Activated CD8-positive, alpha-beta memory T cell treated with anti-CD3 and anti-CD28 coated beads for 24 hours (primary cell): Measurements from ENCODE around the gene FILIP1L.
"Not testable (repeated sequence)": the region's sequence is repeated elsewhere in the genome, so short reads cannot be mapped to it uniquely, and the experiment has no call there.

Experiments
- DNase-seq: peaks from one replicate; pipeline ENCODE4 v3.0.0-alpha.2; 2020

Gene FILIP1L

DNA sequence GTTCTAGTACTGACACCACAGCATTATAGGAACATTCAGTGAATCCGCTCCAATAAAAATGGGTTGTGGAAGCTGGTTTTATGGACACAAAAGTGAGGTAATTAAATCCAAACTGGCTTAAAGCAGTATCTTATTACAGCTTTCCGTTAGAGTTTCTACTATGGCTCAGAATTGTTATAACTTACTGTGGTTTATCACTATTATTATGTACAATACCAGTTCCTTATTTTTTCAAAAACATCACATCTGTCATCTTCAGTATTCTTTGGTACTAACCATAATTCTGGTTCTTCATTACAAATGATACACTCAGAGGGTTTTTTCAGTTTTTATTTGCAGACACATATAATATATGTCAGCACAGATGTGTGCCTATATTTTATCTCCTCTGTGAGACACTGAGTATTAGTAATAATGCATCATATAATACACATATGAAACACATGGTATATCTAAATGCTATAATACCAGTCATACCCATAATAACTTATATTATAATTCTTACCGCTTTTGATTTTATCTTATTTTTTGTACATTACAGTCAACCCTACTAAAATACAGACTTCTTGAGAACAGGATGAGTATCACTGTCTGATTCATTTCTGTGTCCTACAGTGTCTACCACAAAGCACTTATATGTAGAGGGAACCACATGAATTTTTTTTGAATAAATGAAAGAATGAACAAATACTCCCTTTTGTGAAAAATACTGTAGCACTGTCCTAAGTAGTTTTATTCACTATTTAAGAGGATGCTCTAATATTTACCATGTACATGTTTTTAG, 257.7 kb downstream of the FILIP1L start:
- no peak for DNase-seq

DNA sequence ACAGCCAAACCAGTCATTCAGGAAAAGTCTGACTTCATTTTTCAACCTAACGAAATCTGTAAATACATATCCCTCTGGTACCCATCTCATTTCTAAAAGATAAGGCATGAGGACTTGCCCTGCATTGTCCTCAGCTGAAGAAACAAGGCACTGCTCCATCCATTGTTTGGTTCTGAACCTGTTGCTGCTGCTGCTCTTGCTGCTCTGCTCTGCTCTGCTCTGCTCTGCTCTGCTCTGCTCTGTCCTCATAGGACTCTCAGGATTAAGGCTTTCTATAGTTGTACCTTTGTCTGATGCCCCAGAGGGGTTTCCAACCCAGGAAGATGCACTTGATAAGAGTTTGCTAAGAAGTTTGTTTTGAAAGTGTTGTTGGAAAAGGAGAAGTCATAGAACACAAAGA, 258.4 kb downstream of the FILIP1L start:
- no peak for DNase-seq

DNA sequence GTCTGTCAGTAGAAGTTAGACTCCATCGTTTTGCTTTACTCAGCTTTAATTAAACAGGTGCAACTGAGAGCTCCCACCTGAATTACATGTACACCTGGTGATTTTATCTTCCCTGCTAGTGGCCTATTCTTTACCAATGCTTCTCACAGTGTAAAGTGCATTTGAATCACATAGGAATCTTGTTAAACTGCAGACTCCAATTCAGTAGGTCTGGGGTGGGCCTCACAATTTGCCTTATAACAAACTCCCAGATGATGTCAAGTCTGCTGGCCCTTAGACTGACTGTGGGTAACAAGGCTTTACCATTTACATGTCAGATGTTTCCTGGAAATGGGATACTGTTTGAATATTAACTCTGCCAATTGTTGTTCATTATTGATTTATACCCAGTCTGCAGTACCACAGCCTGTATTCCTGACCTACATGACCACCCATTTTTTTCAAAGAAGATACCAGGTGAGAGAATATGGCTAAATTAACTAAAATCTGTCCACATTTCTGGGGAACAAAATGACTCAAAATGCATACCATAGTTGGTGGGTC, 259.5 kb downstream of the FILIP1L start:
- DNase-seq: no peak

DNA sequence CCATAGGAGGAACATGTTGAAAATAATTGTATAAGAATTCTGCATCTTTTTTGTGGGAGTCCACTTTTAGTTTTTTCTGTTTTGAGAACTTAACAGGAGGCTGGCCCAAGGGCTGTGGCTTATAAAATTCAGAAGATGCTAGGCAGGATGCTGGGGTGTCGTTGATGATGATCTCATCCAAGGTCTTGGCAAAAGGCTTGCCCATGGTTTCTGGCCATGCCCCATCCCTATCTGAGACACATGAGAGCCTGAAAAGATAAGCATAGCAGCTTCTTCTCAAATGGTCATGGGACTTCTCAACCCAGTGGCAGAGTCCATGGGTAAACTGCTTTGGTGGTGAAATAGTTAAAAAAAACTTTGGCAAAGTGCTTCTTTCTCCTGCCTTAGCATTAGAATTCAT, 261.4 kb downstream of the FILIP1L start:
- DNase-seq: no peak

DNA sequence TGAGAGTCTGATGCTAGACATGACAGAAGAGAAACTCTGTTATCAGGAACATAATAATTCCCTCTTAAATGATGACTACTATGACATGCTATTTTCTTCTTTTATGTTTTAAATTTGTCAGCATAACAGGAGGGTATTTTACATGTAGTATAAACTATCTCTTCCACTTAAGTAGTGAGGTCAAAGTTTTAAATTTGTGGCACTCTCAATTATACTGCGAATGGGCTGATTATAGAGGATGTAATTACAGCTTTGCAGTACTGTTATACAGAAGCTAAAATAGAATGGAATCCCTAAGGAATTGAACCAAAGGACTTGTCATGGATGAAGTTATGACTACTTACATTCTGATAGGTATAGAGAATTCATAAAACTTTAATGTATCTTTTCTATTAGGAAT, 262.3 kb downstream of the FILIP1L start:
- DNase-seq: no peak

DNA sequence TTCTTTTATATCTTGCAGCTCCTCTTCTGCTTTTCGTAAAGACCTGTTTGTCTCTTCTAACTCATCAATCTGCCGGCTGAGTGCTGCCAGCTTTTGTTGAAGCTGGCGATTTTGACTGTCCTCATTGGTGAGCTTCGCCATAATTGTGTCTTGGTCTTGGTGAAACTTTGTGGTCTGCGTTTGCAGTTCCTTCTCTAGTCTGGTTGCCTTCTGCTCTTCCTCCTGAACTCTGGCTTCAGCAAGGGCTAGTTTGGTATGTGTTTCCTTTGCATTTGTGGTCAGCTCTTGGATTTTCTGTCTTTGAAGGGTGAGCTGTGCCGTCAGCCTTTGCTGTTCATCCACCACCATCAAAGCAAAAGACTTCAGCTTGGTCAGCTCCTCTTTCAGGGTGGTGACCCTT, 263.7 kb downstream of the FILIP1L start:
- no peak for DNase-seq

DNA sequence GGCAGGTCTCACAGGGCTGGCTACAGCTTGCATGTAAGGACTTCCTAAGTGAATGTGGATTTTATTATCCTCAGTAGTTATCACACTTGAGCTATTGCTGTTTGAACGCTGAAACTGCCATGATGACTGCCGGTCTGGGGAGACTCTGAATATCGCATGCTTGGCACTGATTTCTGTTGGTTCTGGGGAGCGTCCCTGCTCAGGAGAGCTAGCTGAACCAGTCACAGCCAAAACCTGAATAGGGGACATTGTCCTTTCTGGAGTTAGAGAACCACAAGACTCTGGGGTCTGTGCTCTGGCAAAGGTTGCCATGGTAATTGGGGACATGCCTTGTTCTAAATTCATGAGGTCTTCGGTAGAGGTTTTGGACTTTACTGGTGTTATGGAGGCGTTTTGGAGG, 265.9 kb downstream of the FILIP1L start:
- DNase-seq: no peak

DNA sequence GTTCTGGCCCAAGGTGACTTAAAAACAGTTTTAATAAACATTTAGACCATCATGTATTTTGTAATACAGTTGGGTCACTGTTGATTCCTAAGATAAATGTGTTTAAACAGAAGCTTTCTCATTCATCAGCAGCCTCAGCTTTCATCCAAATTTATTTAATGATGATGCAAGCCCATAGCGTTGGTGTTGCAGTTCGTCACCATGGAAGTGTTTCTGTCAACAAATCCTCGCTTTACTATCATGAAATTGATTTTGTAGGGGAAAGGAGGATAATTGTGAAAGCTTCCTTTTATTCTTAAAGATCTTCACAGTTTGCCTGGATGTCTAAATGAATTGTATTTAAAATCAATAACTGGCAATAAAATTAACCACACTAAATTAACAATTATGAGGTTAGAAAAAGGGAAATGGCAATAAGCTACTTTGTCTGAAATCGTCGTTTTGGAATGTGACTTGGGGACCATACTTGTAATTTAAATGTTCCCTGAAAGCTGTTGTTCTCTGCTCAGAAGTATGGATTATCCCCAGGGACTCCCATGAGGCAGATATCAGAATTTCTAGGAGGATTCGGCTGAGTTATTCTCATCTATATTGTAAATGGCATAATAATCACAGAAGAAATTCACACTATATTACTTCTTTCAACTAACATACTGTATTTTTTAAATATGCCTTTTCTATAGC, 267.7 kb downstream of the FILIP1L start:
- DNase-seq: no peak

DNA sequence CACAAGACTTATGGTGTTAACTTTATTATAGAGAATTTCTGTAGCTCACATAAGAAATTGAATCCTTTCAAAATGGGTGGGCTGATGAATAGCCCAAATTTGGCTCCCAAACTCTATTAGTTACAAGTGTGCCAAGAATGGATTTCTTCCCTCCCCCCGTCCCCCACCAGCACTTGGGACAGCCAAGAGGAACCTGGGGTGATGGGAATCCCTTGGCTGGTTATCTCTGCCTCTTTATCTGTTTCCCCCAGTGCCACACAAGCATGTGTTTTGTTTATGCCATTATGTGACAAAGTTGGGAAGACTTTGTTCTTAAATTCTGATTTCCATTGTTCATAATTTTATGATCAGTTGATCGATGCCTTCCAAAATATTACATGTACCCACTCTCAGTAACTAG, 268.3 kb downstream of the FILIP1L start:
- no peak for DNase-seq

DNA sequence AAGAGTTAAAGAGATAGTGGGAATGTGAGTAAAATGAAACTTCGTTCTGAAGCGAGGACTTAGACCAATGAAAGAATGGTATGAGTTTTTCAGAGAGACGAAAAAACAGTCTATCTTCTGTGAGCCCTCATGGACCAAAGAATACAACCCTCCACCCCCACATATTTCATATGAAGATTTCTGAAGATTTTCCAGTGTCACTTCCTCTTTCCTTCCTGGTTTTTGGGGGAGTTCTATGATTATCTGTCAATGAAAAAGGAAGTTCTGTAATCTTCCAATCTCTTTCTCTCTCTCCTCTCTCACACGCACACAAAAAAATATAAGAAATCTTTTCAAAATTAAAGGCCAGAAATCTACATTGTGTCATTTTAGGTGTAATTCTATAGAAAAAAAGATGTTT, 269.0 kb downstream of the FILIP1L start:
- DNase-seq: no peak

DNA sequence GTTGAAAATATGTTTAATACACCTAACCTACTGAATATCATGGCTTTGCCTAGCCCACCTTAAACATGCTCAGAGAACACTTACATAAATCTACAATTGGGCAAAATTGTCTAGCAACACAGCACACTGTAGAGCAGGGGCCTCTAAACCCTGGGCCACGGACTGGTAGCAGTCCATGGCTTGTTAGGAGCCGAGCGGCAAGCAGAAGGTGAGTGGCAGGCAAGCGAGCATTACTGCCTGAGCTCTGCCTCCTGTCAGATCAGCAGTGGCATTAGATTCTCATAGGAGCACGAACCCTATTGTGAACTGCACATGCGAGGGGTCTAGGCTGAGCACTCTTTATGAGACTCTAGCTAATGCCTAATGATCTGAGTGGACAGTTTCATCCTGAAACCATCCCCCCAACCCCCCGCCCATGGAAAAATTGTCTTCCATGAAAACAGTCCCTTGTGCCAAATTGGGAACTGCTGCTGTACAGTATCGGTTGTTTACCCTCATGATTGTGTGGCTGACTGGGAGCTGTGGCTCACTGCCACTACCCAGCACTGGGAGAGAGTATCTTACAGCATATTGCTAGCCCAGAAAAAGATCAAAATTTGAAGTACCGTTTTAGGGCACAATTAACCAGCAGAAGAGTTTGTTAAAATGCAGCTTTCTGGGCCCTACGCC, 270.6 kb downstream of the FILIP1L start:
- no peak for DNase-seq

DNA sequence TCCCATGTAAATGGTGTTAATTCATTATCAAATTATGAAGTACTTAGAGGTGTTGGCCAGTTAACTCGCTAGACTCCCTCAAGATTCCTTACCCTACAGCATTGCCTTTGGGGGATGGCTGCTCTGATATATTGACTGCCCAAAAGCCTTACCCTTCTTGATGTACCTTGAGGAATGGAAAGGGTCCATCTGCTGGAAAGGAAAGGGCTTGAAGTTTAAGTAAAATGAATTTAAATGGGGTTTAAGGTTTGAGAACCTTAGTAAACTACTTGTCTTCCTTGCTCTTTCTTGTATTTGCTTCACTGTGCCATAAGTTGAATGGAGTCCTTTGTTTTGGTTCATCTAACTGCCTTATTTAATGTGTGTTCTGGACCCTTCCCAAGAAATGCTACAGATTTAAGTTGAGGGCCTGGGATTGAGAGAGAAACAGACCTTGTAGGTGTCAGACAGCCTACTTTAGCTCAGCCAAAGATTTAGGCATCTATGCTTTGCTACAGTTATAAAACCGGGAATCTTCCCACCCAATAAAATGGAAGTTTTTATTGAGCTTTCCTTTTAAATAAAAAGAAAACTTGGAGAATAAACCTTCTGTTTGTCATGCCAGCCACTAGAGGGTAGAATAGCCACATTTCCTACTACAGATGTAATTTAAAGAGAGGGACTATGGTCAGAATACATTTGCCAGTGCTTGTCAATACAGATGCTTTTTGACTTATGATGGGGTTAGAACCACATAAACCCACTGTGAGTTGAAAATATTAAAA, 271.3 kb downstream of the FILIP1L start:
- no peak for DNase-seq

DNA sequence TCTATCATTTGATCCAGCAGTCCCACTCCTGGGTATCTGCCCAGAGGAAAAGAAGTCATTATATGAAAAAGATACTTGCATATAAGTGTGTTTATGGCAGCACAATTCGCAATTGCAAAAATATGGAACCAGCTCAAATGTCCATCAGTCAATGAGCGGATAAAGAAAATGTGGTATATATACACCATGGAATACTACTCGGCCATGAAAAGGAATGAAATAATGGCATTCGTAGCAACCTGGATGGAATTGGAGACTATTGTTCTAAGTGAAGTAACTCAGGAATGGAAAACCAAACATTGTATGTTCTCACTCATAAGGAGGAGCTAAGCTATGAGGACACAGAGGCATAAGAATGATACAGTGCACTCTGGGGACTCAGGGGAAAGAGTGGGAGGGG, 272.4 kb downstream of the FILIP1L start:
- not testable (repeated sequence) for DNase-seq

DNA sequence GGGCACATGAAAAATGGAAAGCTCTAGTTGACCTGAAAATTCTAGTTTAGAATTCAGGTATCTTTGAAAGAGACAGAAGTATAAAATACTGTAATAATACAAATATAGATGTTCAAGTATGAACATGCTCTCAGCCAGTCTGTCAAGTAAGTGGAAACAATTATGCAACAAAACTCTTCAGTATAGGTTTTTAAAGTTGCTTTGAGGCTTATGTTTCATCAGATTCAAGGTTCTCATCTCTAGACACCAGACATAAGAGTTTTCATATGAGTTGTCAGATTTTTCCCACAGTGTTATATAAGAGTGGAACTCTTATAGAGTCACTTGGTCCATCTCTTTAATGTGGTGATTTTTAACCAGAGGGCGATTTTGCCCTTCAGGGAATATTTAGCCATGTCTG, 274.7 kb downstream of the FILIP1L start:
- no peak for DNase-seq

DNA sequence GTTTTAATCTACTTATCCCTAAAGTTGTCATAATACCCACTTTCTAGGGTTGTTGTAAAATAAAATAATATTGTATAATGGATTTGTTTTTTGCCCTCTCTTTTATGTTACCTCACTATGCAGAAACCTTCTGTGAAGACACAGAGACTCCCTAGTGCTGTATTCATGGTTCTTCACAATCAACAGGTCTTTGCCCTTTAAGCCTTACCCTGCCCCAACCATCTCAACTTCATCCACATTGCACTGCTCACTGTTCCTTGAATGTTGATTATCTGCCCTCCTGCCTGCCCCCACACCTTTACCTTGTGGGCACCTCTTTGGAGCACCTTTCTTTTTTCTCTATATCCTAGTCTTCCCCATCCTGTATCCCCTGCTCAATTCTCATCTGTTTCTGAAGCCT, 275.5 kb downstream of the FILIP1L start:
- no peak for DNase-seq

DNA sequence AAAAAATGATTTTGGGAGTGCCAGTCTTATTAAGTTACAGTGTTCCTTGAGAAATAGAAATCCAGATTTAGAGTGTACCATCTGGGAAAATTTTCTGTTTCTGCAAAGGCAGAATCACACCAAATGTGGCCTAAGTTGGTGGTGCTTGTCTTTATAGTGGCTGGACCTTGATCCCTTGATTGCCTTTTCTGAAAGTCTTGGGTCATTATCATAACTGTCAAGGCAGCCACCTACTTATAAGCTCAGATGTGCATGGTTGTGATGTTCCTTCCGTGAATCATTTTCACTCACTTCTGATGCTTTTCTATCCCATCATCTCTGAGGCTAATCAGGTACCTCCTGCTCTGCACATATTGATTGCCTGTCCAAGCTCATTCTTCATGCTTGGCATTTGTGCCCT, 276.6 kb downstream of the FILIP1L start:
- no peak for DNase-seq

DNA sequence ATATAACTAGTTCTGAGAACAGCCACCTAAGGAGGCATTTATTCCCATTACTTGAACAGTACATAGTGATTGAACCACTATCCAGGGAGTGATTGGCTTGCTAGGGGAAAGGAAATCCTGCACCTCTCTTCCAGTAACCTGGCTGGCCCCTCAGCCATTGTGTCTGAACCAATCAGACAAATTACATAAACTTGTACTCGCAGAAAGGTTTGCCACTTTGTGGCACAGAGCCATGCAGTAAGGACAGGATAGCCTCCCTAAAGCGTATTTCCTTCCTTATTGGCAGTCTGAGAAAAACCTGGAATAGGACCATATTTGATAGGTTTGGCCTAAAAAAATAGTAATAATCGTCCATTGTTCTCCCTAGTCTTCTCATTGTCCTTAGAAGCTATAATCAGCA, 277.6 kb downstream of the FILIP1L start:
- no peak for DNase-seq

DNA sequence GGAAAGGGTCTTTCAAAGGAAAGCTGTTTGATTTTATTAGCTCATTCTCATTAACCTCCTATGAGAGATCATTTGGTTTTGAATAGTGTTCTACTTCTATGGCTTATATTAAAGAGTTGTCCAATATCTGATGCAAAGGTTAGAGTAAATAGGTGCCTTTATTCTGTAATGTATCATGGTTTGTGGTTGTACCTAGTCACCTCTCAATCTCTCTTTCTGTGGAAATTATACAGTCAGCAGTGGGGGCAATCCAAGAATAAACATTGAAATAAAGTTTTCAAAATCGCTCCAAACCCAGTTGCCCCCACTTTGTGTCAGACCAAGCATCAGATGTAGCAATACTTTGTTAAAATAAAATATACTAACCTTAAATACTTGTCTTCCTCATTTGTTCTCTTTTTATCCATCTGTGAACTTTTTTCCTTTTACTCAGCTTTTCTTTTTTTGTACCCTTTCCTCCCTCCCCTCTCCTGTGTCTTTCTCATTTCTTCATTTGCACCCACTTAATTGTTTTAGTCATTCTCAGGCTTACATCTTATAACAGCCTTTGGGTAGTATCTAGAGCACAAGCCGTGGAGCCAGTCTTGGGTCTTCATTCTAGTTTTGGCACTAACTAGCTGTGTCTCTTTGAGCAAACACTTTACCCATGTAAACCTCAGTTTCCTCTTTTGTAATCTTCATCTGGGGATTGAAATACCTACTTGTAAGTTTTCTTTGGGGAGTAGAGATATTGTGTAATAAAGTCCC, 279.9 kb downstream of the FILIP1L start:
- no peak for DNase-seq

DNA sequence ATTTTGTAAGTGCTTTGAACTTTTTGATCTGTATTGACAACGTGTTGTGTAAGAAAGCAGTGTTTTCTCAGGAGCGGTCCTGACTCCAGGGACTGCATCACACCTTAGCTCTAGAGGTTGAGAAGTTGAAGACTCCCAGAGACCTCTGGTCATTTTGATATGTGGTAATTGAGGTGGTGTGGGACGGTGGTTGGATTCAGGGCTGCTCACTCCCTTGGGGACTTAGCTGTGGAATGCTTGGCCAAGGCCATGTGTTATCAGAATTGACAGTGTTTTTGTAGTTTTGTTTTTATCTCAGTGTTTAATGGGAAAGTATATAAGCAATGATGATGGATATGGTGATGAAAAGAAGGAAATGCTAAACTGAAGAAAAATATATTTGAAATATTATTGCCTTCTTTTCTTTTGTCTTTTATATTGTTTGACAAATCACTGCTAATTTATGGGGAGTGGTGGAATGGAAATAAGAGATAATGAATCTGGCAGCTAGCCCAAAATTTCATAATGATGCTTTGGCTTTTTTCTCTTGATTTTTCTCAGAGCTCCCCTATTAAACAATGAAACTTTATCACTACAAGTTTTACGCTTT, 280.6 kb downstream of the FILIP1L start:
- no peak for DNase-seq

DNA sequence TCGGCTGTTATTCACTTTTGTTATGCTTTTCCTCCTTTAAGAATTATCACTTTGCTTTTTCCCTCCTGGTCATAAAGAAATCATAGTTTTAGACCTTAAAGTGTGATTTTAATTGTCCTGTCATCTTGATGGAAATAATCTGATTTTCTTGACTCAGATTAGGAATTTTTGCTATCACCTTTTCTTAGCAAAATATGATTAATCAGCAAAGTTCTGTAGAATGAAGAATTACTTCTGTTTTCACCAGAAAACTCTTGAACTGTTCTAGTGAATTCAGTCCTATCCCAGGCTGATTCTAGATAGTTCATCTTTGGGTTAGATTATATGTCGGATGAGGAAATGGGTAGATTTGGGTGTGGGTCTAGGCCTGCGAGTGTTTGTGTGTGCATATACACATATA, 284.5 kb downstream of the FILIP1L start:
- DNase-seq: no peak

DNA sequence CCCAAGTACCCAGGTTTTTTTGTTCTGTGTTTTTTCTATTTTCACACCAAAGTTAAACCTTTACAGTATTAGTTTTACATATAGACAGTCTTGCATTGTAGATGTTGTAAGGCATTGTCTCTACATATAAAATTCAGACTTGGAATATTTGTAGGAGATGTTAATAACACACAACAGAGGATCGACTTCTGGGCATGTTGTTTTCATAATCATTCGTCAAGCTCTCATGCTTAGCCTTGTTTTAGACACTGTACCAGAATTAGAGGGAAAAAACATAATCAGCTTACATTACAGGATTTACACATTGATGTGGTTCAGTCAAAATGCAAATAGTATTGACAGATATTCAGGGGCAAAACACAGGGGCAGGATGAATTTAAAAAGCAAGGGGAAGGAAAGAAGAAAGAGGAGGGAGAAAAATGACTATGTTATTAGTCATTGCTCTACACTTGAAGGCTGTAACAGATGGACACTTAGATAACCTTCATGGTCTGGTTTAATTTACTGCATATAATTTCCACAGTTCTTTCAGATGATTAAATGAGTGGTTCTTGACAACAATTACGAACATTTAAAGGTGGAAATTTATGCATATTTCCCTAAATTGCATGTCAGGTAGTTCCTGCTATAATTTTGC, 289.2 kb downstream of the FILIP1L start:
- DNase-seq: no peak
